ENCODE results near the gene ETDA.

Gene ETDA

DNA sequence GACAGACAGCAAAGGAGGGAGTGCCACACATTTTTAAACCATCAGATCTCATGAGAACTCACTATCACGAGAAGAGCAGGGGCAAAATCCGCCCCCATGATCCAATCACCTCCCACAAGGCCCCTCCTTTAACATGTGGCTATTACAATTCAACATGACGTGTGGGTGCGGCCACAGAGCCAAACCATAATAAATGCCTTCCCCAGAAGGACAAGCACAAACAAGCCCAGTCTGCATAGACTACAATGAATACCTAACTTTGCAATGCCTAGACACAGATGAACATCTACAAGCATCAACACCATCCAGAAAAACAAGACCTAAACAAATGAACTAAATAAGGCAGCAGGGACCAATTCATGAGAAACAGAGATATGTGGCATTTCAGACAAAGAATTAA, 12.3 kb downstream of the ETDA start:
- in situ Hi-C loops (cut with HindIII; ENCODE audit: low sequenced_read_pairs), result no loop called here
- TF ChIP-seq, protein P1, sequence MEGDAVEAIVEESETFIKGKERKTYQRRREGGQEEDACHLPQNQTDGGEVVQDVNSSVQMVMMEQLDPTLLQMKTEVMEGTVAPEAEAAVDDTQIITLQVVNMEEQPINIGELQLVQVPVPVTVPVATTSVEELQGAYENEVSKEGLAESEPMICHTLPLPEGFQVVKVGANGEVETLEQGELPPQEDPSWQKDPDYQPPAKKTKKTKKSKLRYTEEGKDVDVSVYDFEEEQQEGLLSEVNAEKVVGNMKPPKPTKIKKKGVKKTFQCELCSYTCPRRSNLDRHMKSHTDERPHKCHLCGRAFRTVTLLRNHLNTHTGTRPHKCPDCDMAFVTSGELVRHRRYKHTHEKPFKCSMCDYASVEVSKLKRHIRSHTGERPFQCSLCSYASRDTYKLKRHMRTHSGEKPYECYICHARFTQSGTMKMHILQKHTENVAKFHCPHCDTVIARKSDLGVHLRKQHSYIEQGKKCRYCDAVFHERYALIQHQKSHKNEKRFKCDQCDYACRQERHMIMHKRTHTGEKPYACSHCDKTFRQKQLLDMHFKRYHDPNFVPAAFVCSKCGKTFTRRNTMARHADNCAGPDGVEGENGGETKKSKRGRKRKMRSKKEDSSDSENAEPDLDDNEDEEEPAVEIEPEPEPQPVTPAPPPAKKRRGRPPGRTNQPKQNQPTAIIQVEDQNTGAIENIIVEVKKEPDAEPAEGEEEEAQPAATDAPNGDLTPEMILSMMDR (IDR thresholded peaks at IDR 0.05; ENCODE audit: low read depth, low read length), result no peak
- DNase-seq (ENCODE audit: low read depth, low spot score), result no peak

DNA sequence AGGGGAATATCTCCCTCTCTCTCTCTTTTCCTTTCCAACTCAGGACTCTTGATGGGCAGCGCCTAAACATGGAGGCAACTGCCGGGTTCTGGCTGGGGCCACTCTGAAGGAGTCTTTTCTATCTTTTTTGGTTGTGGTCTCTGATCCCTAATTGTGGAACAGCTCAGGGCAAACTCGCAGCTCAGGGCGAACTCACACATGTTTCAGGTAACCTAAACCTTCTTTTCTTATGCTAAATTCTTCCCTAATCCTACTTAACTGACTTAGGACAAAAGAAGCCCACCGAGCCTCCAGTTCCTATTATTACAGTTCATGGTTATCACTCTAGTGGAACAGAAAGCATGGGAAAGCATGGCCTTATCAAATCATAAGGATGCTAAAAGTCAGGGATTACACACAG, 21.3 kb downstream of the ETDA start:
- no peak for DNase-seq (ENCODE audit: low read depth, low spot score)
- TF ChIP-seq, protein P1 (IDR thresholded peaks at IDR 0.05; ENCODE audit: low read depth, low read length), result no peak
- in situ Hi-C loops (cut with HindIII; ENCODE audit: low sequenced_read_pairs), result no loop called here
- no peak overlapping the region for H3K4me3 ChIP-seq (ENCODE audit: low read depth, low read length)

More for the DNA sequence above, 12.3 kb downstream of the ETDA start:
- H3K4me3 ChIP-seq (ENCODE audit: low read depth, low read length), result no peak overlapping the region

DNA sequence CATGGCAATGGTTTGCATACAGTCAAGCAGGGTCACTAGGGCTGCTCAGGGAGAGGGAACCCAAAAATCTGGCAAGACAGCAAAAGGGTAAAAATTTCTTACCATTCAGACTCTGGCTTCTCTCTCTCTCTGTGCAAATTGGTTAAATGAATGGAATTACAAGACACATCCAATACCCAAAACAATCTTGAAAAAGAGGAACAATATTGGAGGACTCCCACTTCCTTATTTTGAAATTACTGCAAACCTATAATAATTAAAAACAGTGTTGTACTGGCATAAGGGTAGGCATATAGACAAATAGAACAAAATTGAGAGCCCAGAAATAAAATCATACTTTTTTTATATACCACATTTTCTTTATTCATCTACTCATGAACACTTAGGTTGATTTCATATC, 24.1 kb downstream of the ETDA start:
- TF ChIP-seq, protein P1 (IDR thresholded peaks at IDR 0.05; ENCODE audit: low read depth, low read length), result no peak
- H3K4me3 ChIP-seq (ENCODE audit: low read depth, low read length), result no peak overlapping the region
- DNase-seq (ENCODE audit: low read depth, low spot score), result no peak
- in situ Hi-C loops (cut with HindIII; ENCODE audit: low sequenced_read_pairs), result no loop called here

DNA sequence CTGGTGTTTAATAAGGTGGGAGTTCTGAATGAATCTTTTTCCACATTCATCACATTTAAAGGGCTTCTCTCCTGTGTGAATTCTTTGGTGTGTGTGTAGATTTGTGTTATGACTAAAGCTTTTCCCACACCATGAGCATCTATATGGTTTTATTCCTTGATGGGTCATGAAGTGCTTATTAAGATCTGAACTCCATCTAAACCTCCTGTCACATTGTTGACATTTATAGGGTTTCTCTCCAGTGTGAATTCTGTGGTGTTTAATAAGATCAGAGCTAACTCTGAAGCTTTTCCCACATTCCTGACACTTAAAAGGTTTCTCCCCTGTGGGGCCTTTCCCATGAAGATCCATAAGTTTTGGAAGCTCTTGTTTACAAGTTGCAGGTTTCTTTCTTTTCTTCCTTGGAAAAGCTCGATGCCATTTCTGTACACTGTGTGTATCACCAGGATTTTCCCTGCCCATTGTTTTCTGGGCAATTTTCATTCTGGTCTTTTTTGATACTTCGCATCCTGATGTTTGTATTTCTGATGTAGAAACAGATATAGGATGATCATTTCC, 35.5 kb downstream of the ETDA start:
- in situ Hi-C loops (cut with HindIII; ENCODE audit: low sequenced_read_pairs), result no loop called here
- no peak for DNase-seq (ENCODE audit: low read depth, low spot score)
- H3K4me3 ChIP-seq (ENCODE audit: low read depth, low read length), result no peak overlapping the region
- TF ChIP-seq, protein P1 (IDR thresholded peaks at IDR 0.05; ENCODE audit: low read depth, low read length), result no peak

DNA sequence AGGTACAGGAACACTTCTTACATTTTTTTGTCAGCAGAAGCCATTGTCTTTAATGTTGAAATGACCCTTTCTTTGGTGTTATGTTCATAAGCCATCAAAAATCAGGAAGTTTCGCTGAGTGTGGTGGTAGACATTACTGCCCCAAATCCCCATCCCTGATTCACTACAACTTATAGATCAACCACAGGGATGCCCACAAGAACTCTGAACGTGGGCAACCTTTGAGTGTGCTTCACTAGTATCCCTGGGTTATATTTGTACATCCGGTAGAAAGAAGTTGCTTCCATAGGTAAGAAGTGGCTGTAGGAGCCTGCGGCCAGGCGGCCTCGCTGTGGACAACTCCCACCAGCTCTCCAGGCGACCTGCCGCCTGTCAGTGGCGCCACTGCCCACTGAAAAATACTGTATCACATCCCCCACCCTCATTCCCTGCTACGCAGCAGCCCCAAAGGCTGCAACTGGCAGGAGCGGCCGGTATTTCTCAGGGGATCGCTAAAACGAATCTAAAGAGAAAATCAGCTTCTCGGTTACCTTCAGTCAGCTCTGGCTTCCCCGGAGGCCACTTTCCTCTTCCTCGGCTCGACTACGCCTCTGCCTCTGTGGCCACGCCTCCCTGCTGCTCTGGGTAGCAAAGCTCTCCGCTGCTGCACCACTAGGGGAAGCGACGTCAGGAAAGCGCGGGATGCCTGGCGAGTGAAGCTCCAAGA, 43.5 kb downstream of the ETDA start:
- TF ChIP-seq, protein P1 (IDR thresholded peaks at IDR 0.05; ENCODE audit: low read depth, low read length), result peak; percentile 41

DNA sequence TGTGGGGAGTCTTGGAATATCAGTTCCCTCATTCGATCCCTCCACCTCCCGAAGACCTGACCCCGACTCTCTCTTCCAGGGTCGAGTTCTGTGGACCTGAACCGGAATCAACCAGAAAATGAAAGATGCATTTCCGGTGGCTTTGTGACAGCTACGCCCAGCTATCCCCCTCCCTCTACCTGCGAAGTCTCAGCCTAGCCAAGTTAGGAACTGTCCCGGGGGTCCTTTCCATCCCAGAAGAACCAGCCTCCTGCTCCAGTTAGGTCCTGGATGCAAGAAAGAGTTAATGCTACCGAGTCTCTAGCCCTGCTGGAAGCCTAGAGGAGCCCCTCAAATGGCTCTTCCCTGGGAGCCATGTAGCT, 44.1 kb downstream of the ETDA start:
- in situ Hi-C loops (cut with HindIII; ENCODE audit: low sequenced_read_pairs), result no loop called here
- TF ChIP-seq, protein P1 (IDR thresholded peaks at IDR 0.05; ENCODE audit: low read depth, low read length), result no peak
- DNase-seq (ENCODE audit: low read depth, low spot score), result no peak
- peak overlapping the region; percentile 20 for H3K4me3 ChIP-seq (ENCODE audit: low read depth, low read length)

More for the DNA sequence above, 43.5 kb downstream of the ETDA start:
- in situ Hi-C loops (cut with HindIII; ENCODE audit: low sequenced_read_pairs), result no loop called here
- H3K4me3 ChIP-seq (ENCODE audit: low read depth, low read length), result peak overlapping the region; percentile 20
- DNase-seq (ENCODE audit: low read depth, low spot score), result peak; percentile 44
